Measurements from ENCODE around the gene PDE4D.
A peak's percentile ranks its signal among the peaks of the same experiment; 100 is the strongest.
"Not testable (repeated sequence)": the region's sequence is repeated elsewhere in the genome, so short reads cannot be mapped to it uniquely, and the experiment has no call there.

The PDE4D gene

DNA sequence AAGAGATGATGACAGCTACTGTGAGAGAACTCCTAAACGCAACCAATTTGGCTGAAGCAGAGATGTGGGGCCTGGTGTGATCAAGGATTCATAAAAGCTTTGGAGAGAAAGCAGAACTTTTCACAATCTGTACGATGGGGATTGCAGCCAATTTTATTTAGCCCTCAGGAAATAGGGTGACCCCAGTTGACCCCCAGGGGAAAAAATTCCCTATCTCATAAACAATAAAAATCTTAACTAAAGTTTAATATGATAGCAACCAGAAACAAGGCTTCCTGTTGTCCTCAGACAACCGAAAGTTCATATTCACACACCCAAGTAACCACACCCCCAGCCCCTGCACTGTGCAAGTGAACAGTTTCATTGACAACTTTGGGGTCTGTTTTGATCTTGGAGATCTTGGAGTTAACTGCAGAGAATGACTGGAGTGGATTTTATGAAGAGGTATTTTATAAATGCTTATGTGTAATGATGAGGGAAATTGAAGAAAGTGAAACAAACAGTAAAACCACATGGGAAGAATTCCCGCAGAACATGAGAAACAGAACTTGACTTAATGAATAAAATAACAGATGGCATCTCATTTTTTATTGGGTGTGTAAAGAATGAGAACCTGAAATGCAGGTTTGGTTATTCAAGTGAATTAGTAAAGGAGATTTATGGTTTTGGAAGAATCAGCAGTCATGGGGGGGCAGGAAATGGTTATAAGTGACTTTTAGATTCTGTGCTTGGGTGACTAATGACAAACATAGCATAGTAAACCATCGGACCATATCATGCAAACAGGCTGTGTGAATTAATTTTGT lies 94.5 kb downstream of the PDE4D start:
- no peak for DNase-seq

- no peak for DNase-seq
These were observed 98.4 kb downstream of the PDE4D start for GRCh38 chr5:59795141-59795540.

DNA sequence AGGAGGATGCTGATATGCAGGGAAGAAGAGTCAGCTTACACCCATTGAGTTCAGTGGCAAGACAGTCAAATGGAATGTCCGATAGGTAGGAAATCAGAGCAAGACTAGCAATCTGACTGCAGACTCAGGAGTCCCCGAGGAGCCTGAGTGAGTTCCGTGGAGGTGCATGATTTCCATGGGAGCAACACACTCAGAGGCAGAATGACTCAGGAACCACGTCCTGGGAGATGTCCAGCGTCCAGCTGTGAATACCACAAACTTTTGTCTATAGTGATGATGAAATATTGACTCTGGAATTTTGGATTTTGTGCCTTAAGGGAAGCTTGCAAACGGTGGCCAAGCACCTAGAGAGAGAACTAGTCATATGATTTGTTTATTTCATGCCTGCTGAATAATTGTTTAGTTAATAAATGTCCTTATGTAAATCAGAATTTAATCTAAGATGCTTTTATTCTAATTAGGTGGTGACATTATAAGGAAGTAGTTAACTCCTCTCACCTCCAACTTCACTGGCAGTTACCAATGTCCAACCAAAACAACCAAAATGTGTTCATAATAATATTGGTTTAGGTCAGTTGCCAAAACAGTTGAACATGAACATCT lies 100.4 kb downstream of the PDE4D start:
- DNase-seq, result no peak

DNA sequence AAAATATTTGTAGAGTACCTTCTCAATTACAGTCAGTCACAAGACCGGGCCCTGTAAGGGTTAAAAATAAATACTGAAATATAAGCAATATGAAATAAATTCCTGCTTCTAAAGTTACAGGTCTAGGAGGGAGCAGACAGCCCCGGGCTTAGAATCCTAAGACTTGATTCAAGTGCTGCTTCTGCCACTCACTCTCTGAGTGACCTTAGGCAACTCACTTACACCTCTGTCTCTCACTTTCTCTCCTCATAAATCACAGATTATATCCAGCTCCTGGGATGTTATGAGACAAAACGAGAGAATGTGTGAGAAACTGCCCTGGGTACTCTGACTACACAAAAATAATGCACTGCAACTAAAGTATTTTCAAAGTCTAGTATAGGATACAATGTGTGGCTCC lies 101.9 kb downstream of the PDE4D start:
- no peak for DNase-seq

GRCh38 chr5:59790776-59791475 lies 102.6 kb downstream of the PDE4D start:
- DNase-seq, result no peak

GRCh38 chr5:59790376-59790775 lies 103.2 kb downstream of the PDE4D start:
- no peak for DNase-seq

DNA sequence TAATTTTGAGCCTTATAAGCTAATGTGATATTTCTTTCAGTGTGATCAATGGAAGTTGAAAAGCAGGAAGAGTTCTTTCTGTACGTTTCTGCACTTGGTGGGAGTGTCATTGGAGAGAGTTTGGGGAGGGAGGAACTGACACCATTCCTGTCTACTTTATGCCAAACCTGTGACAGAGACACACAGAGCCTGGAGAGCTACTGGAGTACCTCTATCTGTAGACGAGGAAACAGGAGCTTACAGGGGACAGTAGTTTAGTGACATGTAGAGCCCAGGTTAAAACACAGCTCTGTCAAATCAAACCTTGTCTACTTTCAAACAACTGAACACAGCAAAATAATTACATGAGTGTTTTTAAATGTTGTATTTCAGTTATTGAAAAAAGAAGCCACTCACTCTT lies 103.6 kb downstream of the PDE4D start:
- DNase-seq, result no peak

GRCh38 chr5:59789197-59789596 lies 104.3 kb downstream of the PDE4D start:
- no peak for DNase-seq

DNA sequence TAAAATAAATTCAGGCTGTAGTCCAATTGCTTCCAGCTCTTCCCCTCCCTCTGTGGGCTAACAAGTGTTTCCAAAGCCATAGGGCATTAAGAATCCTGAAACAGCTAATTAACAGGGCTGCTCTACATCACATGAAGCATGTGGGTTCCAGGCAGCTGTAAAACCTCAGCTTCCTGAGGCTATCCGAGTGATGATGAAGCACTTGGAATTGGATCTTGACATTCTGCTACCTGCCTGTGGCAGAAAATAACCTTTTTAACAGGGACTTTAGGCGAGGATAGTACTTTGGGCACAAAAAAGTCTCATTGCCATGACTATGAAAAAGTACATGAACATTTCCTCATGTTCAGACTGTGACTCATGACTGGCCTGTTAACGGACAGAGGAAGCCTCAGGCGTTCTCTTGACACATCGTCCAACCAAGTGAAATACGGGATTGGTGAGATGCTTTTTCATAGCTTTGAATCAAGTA lies 107.2 kb downstream of the PDE4D start:
- DNase-seq, result no peak

DNA sequence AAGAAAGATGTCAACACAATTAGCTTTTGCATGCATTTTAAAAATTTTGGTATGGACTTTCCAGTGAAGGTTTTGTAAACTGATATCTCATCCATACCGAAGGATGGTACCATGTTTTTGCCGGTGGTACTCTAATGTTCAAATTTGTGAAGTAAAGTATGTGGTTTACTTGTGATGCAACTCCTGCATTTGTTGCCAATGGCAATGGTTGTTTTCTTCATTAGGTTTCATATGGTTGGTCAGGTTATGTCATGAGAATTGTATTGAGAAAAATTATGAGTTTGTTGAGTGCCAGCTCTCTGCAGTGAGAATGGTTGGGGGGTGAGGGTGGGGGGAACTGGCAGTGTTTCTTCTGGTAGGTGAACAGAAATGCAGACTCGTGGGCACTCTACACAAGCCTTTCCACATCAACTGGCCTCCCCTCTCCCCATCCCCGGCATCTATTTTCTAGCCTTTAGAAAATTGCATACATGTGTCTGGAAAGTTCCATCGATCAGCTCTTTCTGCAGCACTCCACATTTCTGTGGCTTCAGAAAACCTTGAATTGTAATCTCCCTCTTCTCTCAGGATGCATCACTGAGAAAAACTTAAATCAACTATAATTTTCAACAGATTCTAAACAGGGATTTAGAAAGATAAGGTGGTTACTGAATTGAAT lies 107.7 kb downstream of the PDE4D start:
- DNase-seq, result no peak

DNA sequence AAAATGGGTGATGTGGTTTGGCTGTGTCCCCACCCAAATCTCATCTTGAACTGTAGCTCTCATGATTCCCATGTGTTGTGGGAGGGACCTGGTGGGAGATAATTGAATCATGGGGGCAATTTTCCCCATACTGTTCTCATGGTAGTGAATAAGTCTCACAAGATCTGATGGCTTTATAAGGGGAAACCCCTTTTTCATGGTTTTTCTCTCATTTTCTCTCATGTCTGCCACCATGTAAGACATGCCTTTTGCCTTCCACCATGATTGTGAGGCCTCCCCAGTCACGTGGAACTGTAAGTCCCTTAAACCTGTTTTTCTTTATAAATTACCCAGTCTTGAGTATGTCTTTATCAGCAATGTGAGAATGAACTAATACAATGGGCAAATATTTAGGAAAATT lies 108.8 kb downstream of the PDE4D start:
- DNase-seq, result not testable (repeated sequence)

- no peak for DNase-seq
These were observed 110.3 kb downstream of the PDE4D start for GRCh38 chr5:59783264-59783663.

DNA sequence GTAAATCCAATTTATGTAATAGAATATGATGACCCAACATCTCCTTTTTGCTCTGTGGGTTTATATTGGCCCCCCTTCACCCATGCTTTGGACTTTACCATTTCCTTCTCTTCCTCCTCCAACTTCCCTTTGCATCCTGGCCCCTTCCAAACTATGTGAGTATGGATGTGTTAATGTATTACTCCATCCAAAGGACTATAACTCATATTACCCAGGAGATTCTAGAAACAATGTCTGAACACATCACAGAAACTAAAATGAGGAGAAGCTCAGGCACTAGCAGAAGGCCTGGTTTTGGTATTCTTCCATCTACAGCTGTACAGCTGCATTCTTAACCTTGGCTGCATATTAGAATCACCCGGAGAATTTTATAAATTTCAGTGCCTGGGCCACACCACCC lies 110.7 kb downstream of the PDE4D start:
- DNase-seq, result no peak

GRCh38 chr5:59779453-59779852 lies 114.1 kb downstream of the PDE4D start:
- DNase-seq, result no peak

DNA sequence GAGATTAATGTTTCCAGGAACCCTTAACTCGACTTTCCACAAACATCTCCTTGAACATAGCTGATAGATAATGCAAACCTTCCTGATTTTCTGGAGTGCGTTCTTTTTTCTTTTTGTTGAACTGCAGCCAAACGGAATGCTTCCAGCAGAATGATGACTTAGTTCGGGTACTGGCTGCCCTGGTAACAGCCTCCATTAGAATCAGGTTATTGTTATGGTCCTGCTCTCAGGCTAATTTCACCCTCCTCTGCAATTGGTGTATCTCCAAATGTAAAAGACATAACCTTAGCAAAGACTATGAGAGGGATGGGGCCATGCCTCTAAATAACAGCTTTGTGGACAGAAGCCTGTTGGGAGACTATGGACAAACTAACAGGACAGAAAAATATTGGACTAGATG lies 116.5 kb downstream of the PDE4D start:
- DNase-seq, result no peak

- DNase-seq, result no peak
These were observed 120.2 kb downstream of the PDE4D start for GRCh38 chr5:59773294-59773693.

DNA sequence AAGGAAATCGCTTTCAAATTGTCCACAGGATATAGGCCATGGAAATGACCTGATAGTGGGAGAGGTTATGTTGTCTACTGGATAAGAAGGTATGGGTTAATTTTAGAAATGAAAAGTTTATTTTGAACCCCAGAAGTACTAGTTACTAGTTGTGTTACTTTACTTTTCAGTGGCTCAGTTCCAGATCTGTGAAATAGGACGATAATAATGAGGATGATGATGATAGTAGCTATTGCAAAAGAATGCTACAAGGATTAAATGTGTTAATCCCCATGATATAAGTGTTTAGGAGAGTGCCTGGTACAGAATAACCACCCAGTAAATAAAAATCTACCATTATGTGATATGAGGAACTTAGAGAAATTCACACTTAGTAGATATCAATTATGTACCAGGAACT lies 120.8 kb downstream of the PDE4D start:
- no peak for DNase-seq

GRCh38 chr5:59772206-59772605 lies 121.3 kb downstream of the PDE4D start:
- no peak for DNase-seq

- DNase-seq, result no peak
These were observed 122.6 kb downstream of the PDE4D start for GRCh38 chr5:59770953-59771352.

GRCh38 chr5:59769832-59770231 lies 123.7 kb downstream of the PDE4D start:
- DNase-seq, result no peak

DNA sequence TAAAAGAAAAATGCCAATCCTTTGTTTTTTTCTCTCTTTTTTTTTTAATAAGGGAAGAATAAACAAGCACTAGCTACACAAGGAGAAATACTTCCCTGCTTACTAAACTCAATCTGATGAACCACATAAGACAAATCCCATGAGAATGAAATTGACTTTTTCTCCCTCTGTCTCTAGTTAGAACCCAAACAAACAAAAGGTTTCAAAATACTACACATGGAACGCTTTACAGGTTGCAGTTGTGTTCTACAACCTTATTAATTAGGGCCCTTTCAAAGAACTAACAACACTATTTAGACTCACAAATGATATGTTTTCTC lies 124.5 kb downstream of the PDE4D start:
- no peak for DNase-seq

DNA sequence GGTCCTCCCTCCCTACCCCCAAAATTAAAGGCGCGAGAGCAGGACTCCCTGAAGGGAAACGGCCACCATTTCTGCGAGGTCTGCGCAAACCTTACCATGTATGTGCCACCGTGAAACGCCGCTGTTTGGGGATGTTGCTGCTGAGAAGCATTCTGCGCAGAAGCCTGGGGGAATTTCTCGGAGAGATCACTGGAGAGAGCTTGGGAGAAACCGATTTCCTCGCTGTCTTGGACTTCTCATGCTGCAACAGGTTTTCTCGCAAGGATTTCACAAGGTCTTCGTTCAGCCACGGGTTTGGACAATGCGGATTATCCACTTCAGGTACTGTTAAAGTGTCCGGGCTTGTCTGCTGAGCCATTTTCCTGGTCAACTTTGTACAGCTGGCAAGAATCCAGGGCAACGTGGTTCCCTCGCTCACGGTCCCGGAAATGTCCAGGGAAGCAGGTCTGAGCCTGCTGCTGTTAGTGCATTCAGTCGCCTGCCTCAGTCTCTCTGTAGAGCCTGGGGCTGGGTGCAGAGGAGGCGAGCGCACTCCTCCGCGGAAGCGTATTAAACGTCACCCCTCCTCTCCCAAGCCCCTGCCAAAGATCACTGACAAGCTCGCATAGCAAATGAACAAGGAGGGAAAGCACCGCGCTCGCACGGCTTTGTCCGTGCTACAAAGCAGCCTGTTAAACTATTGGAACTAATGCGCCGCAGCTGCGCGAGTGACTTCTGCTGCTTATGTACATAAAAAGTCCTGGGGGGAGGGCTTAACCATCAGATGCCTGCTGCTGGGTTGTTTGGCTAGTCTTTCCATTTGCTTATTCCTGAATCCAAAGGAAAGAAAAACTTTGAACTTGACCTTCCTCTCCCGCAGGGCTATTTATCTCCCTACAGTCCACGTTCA lies 125.1 kb downstream of the PDE4D start:
- DNase-seq, result peak; percentile 27

Measured in NCI-H2171 treated with DMSO at 0.1 percent for 48 hours (cell line).